Loucy (cell line): ENCODE measurements around the gene KNG1.

ENCODE experiments used
- CTCF ChIP-seq: fragments of 200-600 bp; sonication (generic); conservative IDR thresholded peaks from 2 replicates; pipeline ENCODE4 v1.5.1; 2014; ENCODE audit warnings: mild to moderate bottlenecking, antibody characterized with exemption, low read length
- EZH2phosphoT487 ChIP-seq: fragments of 200-600 bp; IDR thresholded peaks from 2 replicates; pipeline ENCODE4 v1.6.1; 2018; ENCODE audit warnings: antibody characterized with exemption, mild to moderate bottlenecking, moderate library complexity, borderline replicate concordance

GRCh38 chr3:186682812-186683211, 34.3 kb upstream of the KNG1 start:
- no peak for TF ChIP-seq CTCF
- no peak for TF ChIP-seq EZH2phosphoT487
